Activated naive CD8-positive, alpha-beta T cell treated with anti-CD3 and anti-CD28 coated beads, Interleukin-2, amount 10 ng/mL, durations not matched to agents 7 days and 5 days (primary cell): ENCODE measurements around the gene OR2J3. TPM values are rescaled to one million over a fixed set of nuclear protein-coding genes. Genes with fewer than 3 reads are reported as not detected.
"Not testable (repeated sequence)": the region's sequence is repeated elsewhere in the genome, so short reads cannot be mapped to it uniquely, and the experiment has no call there.

ENCODE experiments used
- ATAC-seq: fragments of 150-1000 bp; cut with Tn5 transposase; one replicate; pipeline ENCODE4 v1.10.0; 2021; ENCODE audit warnings: low read depth, moderate library complexity
- POLR2A ChIA-PET: fragments of 350-600 bp; sonication (Branson Sonifier 250); formaldehyde crosslinking; loops from one replicate; lab custom pipeline; 2021; ENCODE audit warnings: antibody characterized with exemption; lab: Charles Lee
- DNase-seq: peaks from one replicate; pipeline ENCODE4 v3.0.0; 2021
- H3K27ac Mint-ChIP-seq: one replicate; pipeline ENCODE4 v1.8.0; 2022; ENCODE audit warnings: mild to moderate bottlenecking, mixed read lengths
- H3K27me3 Mint-ChIP-seq: one replicate; pipeline ENCODE4 v1.8.0; 2022; ENCODE audit warnings: mild to moderate bottlenecking, moderate library complexity, mixed read lengths
- H3K36me3 Mint-ChIP-seq: one replicate; pipeline ENCODE4 v1.8.0; 2021; ENCODE audit warnings: mild to moderate bottlenecking, mixed read lengths
- H3K4me1 Mint-ChIP-seq: one replicate; pipeline ENCODE4 v1.8.0; 2021; ENCODE audit warnings: mixed read lengths
- H3K4me3 Mint-ChIP-seq: one replicate; pipeline ENCODE4 v1.8.0; 2022; ENCODE audit warnings: mild to moderate bottlenecking, moderate library complexity, mixed read lengths
- H3K9me3 Mint-ChIP-seq: one replicate; pipeline ENCODE4 v1.8.0; 2021; ENCODE audit warnings: mixed read lengths
- total RNA-seq, 2 experiments: library from RNA; stranded (reverse); gene quantifications; one replicate each; pipeline ENCODE4 v1.2.3, GENCODE V29; 2021

OR2J3 gene
- total RNA-seq: not detected

- no peak within 1 kb of the TSS for H3K27ac Mint-ChIP-seq
- H3K36me3 Mint-ChIP-seq: no peaks in the 10 kb centered on the region
- H3K4me3 Mint-ChIP-seq: no peak within 1 kb of the TSS
- DNase-seq: no peak
- POLR2A ChIA-PET: no interaction called here
- H3K27me3 Mint-ChIP-seq: peaks cover 18% of the 10 kb centered on the region
- no peaks in the 10 kb centered on the region for H3K9me3 Mint-ChIP-seq
- no peaks in the 10 kb centered on the region for H3K4me1 Mint-ChIP-seq
- no peak for ATAC-seq
Observed at GRCh38 chr6:29107758-29108157, at the start of gene OR2J3. Gene OR2J3, plus strand, starts transcription at chr6:29108058. Its CDS starts 3,833 bp downstream, at chr6:29111891.

- H3K27me3 Mint-ChIP-seq: peaks cover 20% of the 10 kb centered on the region
- H3K27ac Mint-ChIP-seq: no peak overlapping the region
- H3K36me3 Mint-ChIP-seq: no peaks in the 10 kb centered on the region
- POLR2A ChIA-PET: no interaction called here
- no peak overlapping the region for H3K4me3 Mint-ChIP-seq
- H3K4me1 Mint-ChIP-seq: no peaks in the 10 kb centered on the region
- ATAC-seq: no peak
- no peaks in the 10 kb centered on the region for H3K9me3 Mint-ChIP-seq
- DNase-seq: no peak
Observed at GRCh38 chr6:29071831-29072723, 35.8 kb upstream of the OR2J3 start.

- Mint-ChIP-seq H3K9me3 (no peaks in the 10 kb centered on the region), H3K27me3 (peaks cover 9% of the 10 kb centered on the region), H3K4me1 (peaks cover 2% of the 10 kb centered on the region), H3K27ac (no peak overlapping the region), H3K36me3 (no peaks in the 10 kb centered on the region), H3K4me3 (no peak overlapping the region)
- POLR2A ChIA-PET: no interaction called here
- no peak for DNase-seq
- ATAC-seq: no peak
Observed at GRCh38 chr6:29079203-29079602, 28.7 kb upstream of the OR2J3 start.

- no peak overlapping the region for H3K4me3 Mint-ChIP-seq
- no peak overlapping the region for H3K27ac Mint-ChIP-seq
- ATAC-seq (no peak), DNase-seq (no peak)
- peaks cover 2% of the 10 kb centered on the region for H3K4me1 Mint-ChIP-seq
- POLR2A ChIA-PET: no interaction called here
- H3K36me3 Mint-ChIP-seq: no peaks in the 10 kb centered on the region
- H3K27me3 Mint-ChIP-seq: peaks cover 2% of the 10 kb centered on the region
- no peaks in the 10 kb centered on the region for H3K9me3 Mint-ChIP-seq
Observed at GRCh38 chr6:29081312-29081711, 26.5 kb upstream of the OR2J3 start.

- no peak for DNase-seq
- H3K9me3 Mint-ChIP-seq: no peaks in the 10 kb centered on the region
- peaks cover 2% of the 10 kb centered on the region for H3K27me3 Mint-ChIP-seq
- no peak overlapping the region for H3K27ac Mint-ChIP-seq
- H3K4me3 Mint-ChIP-seq: no peak overlapping the region
- H3K4me1 Mint-ChIP-seq: peaks cover 2% of the 10 kb centered on the region
- H3K36me3 Mint-ChIP-seq: no peaks in the 10 kb centered on the region
- POLR2A ChIA-PET: no interaction called here
- no peak for ATAC-seq
Observed at GRCh38 chr6:29082457-29082856, 25.4 kb upstream of the OR2J3 start.

GRCh38 chr6:29087213-29087612, 20.6 kb upstream of the OR2J3 start, which contains the start of gene OR2B3:
Gene OR2B3, minus strand, starts transcription at chr6:29087313. Its CDS starts 65 bp downstream, at chr6:29087248.
- POLR2A ChIA-PET: no interaction called here

GRCh38 chr6:29092957-29093356, 14.9 kb upstream of the OR2J3 start:
- no peaks in the 10 kb centered on the region for H3K4me1 Mint-ChIP-seq

More at GRCh38 chr6:29087213-29087612, 20.6 kb upstream of the OR2J3 start, which contains the start of gene OR2B3:
- H3K9me3 Mint-ChIP-seq: no peaks in the 10 kb centered on the region
- no peaks in the 10 kb centered on the region for H3K36me3 Mint-ChIP-seq
- DNase-seq (no peak), ATAC-seq (no peak)
- H3K27me3 Mint-ChIP-seq: peaks cover 5% of the 10 kb centered on the region
- H3K4me1 Mint-ChIP-seq: no peaks in the 10 kb centered on the region
- H3K4me3 Mint-ChIP-seq: no peak within 1 kb of the TSS
- H3K27ac Mint-ChIP-seq: no peak within 1 kb of the TSS

GRCh38 chr6:29097803-29098202, 10.1 kb upstream of the OR2J3 start:
- Mint-ChIP-seq H3K36me3 (no peaks in the 10 kb centered on the region), H3K27me3 (peaks cover 8% of the 10 kb centered on the region), H3K9me3 (no peaks in the 10 kb centered on the region), H3K4me3 (no peak overlapping the region), H3K27ac (no peak overlapping the region), H3K4me1 (no peaks in the 10 kb centered on the region)
- POLR2A ChIA-PET: no interaction called here
- DNase-seq: no peak
- no peak for ATAC-seq

More at GRCh38 chr6:29092957-29093356, 14.9 kb upstream of the OR2J3 start:
- no peak for DNase-seq
- H3K36me3 Mint-ChIP-seq: no peaks in the 10 kb centered on the region
- ATAC-seq: no peak
- no peak overlapping the region for H3K4me3 Mint-ChIP-seq
- POLR2A ChIA-PET: no interaction called here
- H3K9me3 Mint-ChIP-seq: no peaks in the 10 kb centered on the region
- peaks cover 9% of the 10 kb centered on the region for H3K27me3 Mint-ChIP-seq
- H3K27ac Mint-ChIP-seq: no peak overlapping the region

- POLR2A ChIA-PET: no interaction called here
- no peak for ATAC-seq
- Mint-ChIP-seq H3K4me3 (no peak within 1 kb of the TSS), H3K4me1 (no peaks in the 10 kb centered on the region), H3K27ac (no peak within 1 kb of the TSS), H3K36me3 (no peaks in the 10 kb centered on the region), H3K27me3 (peaks cover 5% of the 10 kb centered on the region), H3K9me3 (no peaks in the 10 kb centered on the region)
- no peak for DNase-seq
Observed at GRCh38 chr6:29099190-29099589, 8.7 kb upstream of the OR2J3 start, which contains the start of gene OR2J1. Gene OR2J1, plus strand, starts transcription at chr6:29099490. Its CDS starts 1,453 bp downstream, at chr6:29100943.

- no peak overlapping the region for H3K4me3 Mint-ChIP-seq
- no peaks in the 10 kb centered on the region for H3K4me1 Mint-ChIP-seq
- no peak for DNase-seq
- no peak overlapping the region for H3K27ac Mint-ChIP-seq
- POLR2A ChIA-PET: no interaction called here
- no peaks in the 10 kb centered on the region for H3K36me3 Mint-ChIP-seq
- ATAC-seq: no peak
- H3K9me3 Mint-ChIP-seq: no peaks in the 10 kb centered on the region
- peaks cover 14% of the 10 kb centered on the region for H3K27me3 Mint-ChIP-seq
Observed at GRCh38 chr6:29112135-29112534, 4.3 kb downstream of the OR2J3 start.

GRCh38 chr6:29114964-29115363, 7.1 kb downstream of the OR2J3 start:
- POLR2A ChIA-PET: not testable (repeated sequence)

GRCh38 chr6:29129326-29130012, 21.6 kb downstream of the OR2J3 start:
- no peaks in the 10 kb centered on the region for H3K9me3 Mint-ChIP-seq
- H3K4me3 Mint-ChIP-seq: no peak overlapping the region
- ATAC-seq (no peak), DNase-seq (no peak)
- POLR2A ChIA-PET: no interaction called here
- H3K27me3 Mint-ChIP-seq: peaks cover 16% of the 10 kb centered on the region
- H3K4me1 Mint-ChIP-seq: no peaks in the 10 kb centered on the region
- H3K27ac Mint-ChIP-seq: no peak overlapping the region
- H3K36me3 Mint-ChIP-seq: no peaks in the 10 kb centered on the region

More at GRCh38 chr6:29114964-29115363, 7.1 kb downstream of the OR2J3 start:
- not testable (repeated sequence) for H3K4me1 Mint-ChIP-seq, DNase-seq, H3K27ac Mint-ChIP-seq, H3K9me3 Mint-ChIP-seq, H3K27me3 Mint-ChIP-seq, ATAC-seq, H3K4me3 Mint-ChIP-seq, H3K36me3 Mint-ChIP-seq

GRCh38 chr6:29130644-29131043, 22.8 kb downstream of the OR2J3 start:
- H3K4me1 Mint-ChIP-seq: no peaks in the 10 kb centered on the region
- no peaks in the 10 kb centered on the region for H3K36me3 Mint-ChIP-seq
- H3K27me3 Mint-ChIP-seq: peaks cover 20% of the 10 kb centered on the region
- no peak overlapping the region for H3K27ac Mint-ChIP-seq
- H3K4me3 Mint-ChIP-seq: no peak overlapping the region
- POLR2A ChIA-PET: no interaction called here
- DNase-seq: no peak
- H3K9me3 Mint-ChIP-seq: no peaks in the 10 kb centered on the region
- ATAC-seq: no peak
